BE2C (cell line): ENCODE measurements around the gene FBN3.

ENCODE experiments used
- DNase-seq: peaks from one replicate; pipeline ENCODE4 v3.0.0-alpha.2; 2020
- H3K27me3 ChIP-seq: fragments of 250-450 bp; sonication (Bioruptor Pico); 2 replicates; pipeline ENCODE4 v1.5.1; 2020; ENCODE audit warnings: mild to moderate bottlenecking
- H3K36me3 ChIP-seq: fragments of 250-450 bp; sonication (Bioruptor Pico); 2 replicates; pipeline ENCODE4 v1.5.1; 2020; ENCODE audit warnings: mild to moderate bottlenecking
- H3K4me1 ChIP-seq: fragments of 250-450 bp; sonication (Bioruptor Pico); 2 replicates; pipeline ENCODE4 v1.5.1; 2020
- H3K4me3 ChIP-seq: 2 replicates; pipeline ENCODE4 v1.5.1; 2011; ENCODE audit warnings: low read depth, low read length
- H3K9me3 ChIP-seq: fragments of 250-450 bp; sonication (Bioruptor Pico); 2 replicates; pipeline ENCODE4 v1.5.1; 2020
- CTCF ChIP-seq: IDR thresholded peaks from 2 replicates; pipeline ENCODE4 v1.5.1; 2012; ENCODE audit warnings: mild to moderate bottlenecking, low read depth, low read length

FBN3 gene

DNA sequence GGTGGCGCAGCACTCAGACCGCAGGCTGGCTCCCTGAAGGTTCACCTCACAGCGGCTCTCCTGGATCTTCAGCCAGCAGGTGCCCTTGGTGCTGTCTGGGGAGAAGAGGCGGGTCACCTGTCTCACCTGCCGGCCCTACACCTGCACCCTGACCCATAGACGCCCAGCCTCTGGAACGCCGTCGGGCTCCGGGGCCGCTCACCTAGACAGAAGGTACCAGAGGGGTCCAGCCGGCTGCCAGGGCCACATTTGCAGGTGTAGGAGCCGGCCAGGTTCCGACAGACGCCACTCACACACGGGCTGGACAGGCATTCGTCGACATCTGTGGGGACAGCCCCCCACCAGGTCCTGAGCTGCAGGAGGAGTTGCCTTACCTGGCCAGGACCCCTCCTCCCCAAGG, 22.9 kb downstream of the FBN3 start:
- DNase-seq: no peak
- TF ChIP-seq CTCF: no peak
- H3K4me3 ChIP-seq: no peak overlapping the region
- peaks cover 41% of the 10 kb centered on the region for H3K27me3 ChIP-seq
- H3K36me3 ChIP-seq: no peaks in the 10 kb centered on the region
- no peaks in the 10 kb centered on the region for H3K4me1 ChIP-seq
- H3K9me3 ChIP-seq: no peaks in the 10 kb centered on the region

DNA sequence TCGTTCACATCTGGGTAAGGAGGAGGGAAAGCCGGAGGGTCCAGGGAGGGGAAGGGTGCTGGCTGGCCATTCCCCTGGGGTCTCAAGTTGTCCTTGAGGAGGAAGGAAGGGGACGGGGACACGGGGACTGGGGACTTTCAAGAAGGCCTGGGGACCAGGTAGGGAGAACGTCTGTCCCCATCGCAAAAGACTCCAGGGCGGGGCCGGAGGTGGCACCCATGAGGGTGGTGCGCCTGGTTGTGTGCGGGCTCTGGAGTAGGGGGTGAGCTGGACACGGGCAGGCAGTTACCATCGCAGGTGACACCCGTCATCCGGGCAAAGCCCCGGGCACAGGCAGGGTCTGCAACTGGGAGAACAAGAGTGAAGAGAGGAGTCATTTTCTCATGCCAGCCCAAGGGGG, 23.4 kb downstream of the FBN3 start:
- H3K9me3 ChIP-seq: no peaks in the 10 kb centered on the region
- no peak overlapping the region for H3K4me3 ChIP-seq
- no peaks in the 10 kb centered on the region for H3K4me1 ChIP-seq
- no peak for TF ChIP-seq CTCF
- peaks cover 36% of the 10 kb centered on the region for H3K27me3 ChIP-seq
- H3K36me3 ChIP-seq: no peaks in the 10 kb centered on the region
- DNase-seq: no peak

- no peaks in the 10 kb centered on the region for H3K4me1 ChIP-seq
- DNase-seq: no peak
- no peak for TF ChIP-seq CTCF
- H3K36me3 ChIP-seq: no peaks in the 10 kb centered on the region
- H3K27me3 ChIP-seq: peaks cover 24% of the 10 kb centered on the region
- no peak overlapping the region for H3K4me3 ChIP-seq
- H3K9me3 ChIP-seq: no peaks in the 10 kb centered on the region
Measured at GRCh38 chr19:8123683-8124082, 25.7 kb downstream of the FBN3 start.

DNA sequence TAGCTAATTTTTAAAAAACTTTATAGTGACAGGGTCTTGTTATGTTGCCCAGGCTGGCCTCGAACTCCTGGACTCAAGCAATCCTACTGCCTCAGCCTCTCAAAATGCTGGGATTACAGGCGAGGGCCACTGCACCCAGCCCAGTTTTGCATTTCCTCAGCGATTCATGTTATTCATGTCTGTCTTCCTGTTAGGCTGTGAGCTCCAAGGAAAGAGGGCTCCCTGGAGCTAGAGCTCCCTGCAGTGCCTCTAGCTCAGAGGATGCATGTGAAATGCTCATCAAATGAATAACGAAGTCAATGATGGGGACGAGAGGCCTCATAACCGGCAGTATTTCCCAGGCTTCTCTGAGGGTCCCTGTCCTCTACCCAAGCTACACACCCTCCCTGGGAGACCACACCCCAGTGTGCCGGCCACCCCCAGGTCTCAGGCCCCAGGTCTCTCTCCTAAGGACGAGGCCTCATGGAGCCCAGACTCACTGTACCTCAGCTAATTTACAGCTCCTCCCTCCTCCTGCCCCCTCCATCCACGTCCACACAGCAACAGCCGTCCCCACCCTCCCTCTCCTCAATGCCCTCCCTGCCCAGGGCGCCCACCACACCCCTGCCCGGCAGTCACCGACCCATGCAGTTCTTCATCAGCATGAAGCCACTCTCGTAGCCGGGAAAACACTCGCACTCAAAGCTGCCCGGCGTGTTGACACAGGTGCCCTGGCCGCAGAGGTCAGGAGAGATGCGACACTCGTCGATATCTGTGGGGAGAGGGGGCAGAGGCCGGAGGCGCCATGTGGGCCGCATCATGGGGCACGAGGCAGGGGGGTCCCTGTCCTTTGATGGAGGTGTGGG, 28.5 kb downstream of the FBN3 start:
- DNase-seq: no peak
- no peak for TF ChIP-seq CTCF
- Histone ChIP-seq H3K4me1 (no peaks in the 10 kb centered on the region), H3K4me3 (no peak overlapping the region), H3K9me3 (no peaks in the 10 kb centered on the region), H3K36me3 (no peaks in the 10 kb centered on the region), H3K27me3 (peaks cover under 1% of the 10 kb centered on the region; the same call in 1 of the 2 replicates)

DNA sequence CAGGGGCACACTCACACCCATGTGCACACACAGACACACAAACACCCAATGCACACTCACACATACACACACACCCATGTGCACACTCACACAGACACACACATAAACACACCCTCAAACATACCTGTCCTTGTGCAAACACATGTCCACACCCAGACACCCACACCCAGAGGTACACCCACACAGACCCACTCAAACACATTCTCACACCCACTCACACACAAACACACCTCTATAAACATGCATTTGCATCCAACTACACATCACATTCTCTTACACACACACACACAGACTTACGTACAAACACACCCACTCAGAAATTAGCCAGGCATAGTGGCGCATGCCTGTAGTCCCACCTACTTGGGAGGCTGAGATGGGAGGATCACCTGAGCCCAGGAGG, 31.4 kb downstream of the FBN3 start:
- Histone ChIP-seq H3K9me3 (no peaks in the 10 kb centered on the region), H3K4me1 (no peaks in the 10 kb centered on the region), H3K27me3 (no peaks in the 10 kb centered on the region), H3K36me3 (no peaks in the 10 kb centered on the region), H3K4me3 (no peak overlapping the region)
- DNase-seq: no peak
- TF ChIP-seq CTCF: no peak
